Measurements from ENCODE around the gene ZNF75A. TPM values are rescaled to one million over a fixed set of nuclear protein-coding genes. Genes with fewer than 3 reads are reported as not detected.
A peak's percentile ranks its signal among the peaks of the same experiment; 100 is the strongest.

The ZNF75A gene
- total RNA-seq (ENCODE audit: unreplicated experiment), result 27.0 TPM
- long read RNA-seq, partial matches to known transcripts, result 4 of 10 reads
- long read RNA-seq, other reads (novel, unspliced or antisense), result 5 of 10 reads

GRCh38 chr16:3305109-3306068, at the start of gene ZNF75A, which contains the start of gene TIGD7:
TSS of gene ZNF75A (plus strand) at chr16:3305497. CDS start at chr16:3308429, 2,932 bp downstream.
TSS of gene TIGD7 (minus strand) at chr16:3305430. CDS start at chr16:3300614, 4,816 bp downstream.
- TF ChIP-seq CTCF (IDR thresholded peaks at IDR 0.05; ENCODE audit: unreplicated experiment), result no peak
- Mint-ChIP-seq H3K4me3 (ENCODE audit: unreplicated experiment) (peak within 1 kb of the TSS; percentile 90), H3K27me3 (ENCODE audit: unreplicated experiment) (peaks cover 5% of the 10 kb centered on the region), H3K9me3 (ENCODE audit: unreplicated experiment) (peaks cover 14% of the 10 kb centered on the region), H3K36me3 (ENCODE audit: low read depth, unreplicated experiment) (peaks cover 63% of the 10 kb centered on the region), H3K4me1 (ENCODE audit: unreplicated experiment) (no peaks in the 10 kb centered on the region), H3K27ac (ENCODE audit: unreplicated experiment) (peak within 1 kb of the TSS; percentile 57)
- DNase-seq (ENCODE audit: low spot score), result peak; percentile 73

GRCh38 chr16:3256146-3256865, 49.0 kb upstream of the ZNF75A start, which contains the start of gene MEFV:
TSS of gene MEFV (minus strand) at chr16:3256633. CDS start at chr16:3256587, 46 bp downstream.
- H3K4me1 Mint-ChIP-seq (ENCODE audit: unreplicated experiment), result no peaks in the 10 kb centered on the region
- H3K27me3 Mint-ChIP-seq (ENCODE audit: unreplicated experiment), result peaks cover 6% of the 10 kb centered on the region
- no peak within 1 kb of the TSS for H3K27ac Mint-ChIP-seq (ENCODE audit: unreplicated experiment)
- H3K9me3 Mint-ChIP-seq (ENCODE audit: unreplicated experiment), result peaks cover 3% of the 10 kb centered on the region
- H3K4me3 Mint-ChIP-seq (ENCODE audit: unreplicated experiment), result no peak within 1 kb of the TSS
- DNase-seq (ENCODE audit: low spot score), result no peak
- no peak for TF ChIP-seq CTCF (IDR thresholded peaks at IDR 0.05; ENCODE audit: unreplicated experiment)
- no peaks in the 10 kb centered on the region for H3K36me3 Mint-ChIP-seq (ENCODE audit: low read depth, unreplicated experiment)

- TF ChIP-seq CTCF (IDR thresholded peaks at IDR 0.05; ENCODE audit: unreplicated experiment), result no peak
These were observed 48.3 kb upstream of the ZNF75A start for GRCh38 chr16:3256866-3257465.

GRCh38 chr16:3259836-3260235, 45.5 kb upstream of the ZNF75A start:
- DNase-seq (ENCODE audit: low spot score), result no peak
- Mint-ChIP-seq H3K4me1 (ENCODE audit: unreplicated experiment) (peaks cover 2% of the 10 kb centered on the region), H3K27me3 (ENCODE audit: unreplicated experiment) (peaks cover 9% of the 10 kb centered on the region), H3K36me3 (ENCODE audit: low read depth, unreplicated experiment) (peaks cover 10% of the 10 kb centered on the region), H3K9me3 (ENCODE audit: unreplicated experiment) (no peaks in the 10 kb centered on the region), H3K4me3 (ENCODE audit: unreplicated experiment) (no peak overlapping the region), H3K27ac (ENCODE audit: unreplicated experiment) (no peak overlapping the region)
- no peak for TF ChIP-seq CTCF (IDR thresholded peaks at IDR 0.05; ENCODE audit: unreplicated experiment)

More at GRCh38 chr16:3256866-3257465, 48.3 kb upstream of the ZNF75A start:
- DNase-seq (ENCODE audit: low spot score), result no peak
- Mint-ChIP-seq H3K4me1 (ENCODE audit: unreplicated experiment) (no peaks in the 10 kb centered on the region), H3K36me3 (ENCODE audit: low read depth, unreplicated experiment) (no peaks in the 10 kb centered on the region), H3K27me3 (ENCODE audit: unreplicated experiment) (peaks cover 9% of the 10 kb centered on the region), H3K27ac (ENCODE audit: unreplicated experiment) (no peak overlapping the region), H3K9me3 (ENCODE audit: unreplicated experiment) (no peaks in the 10 kb centered on the region), H3K4me3 (ENCODE audit: unreplicated experiment) (no peak overlapping the region)
